Endometrium (tissue), 2 donors: Measurements from ENCODE around the gene TXNDC17.
"Not testable (repeated sequence)": the region's sequence is repeated elsewhere in the genome, so short reads cannot be mapped to it uniquely, and the experiment has no call there.

ENCODE experiments used
- FAIRE-seq: peaks from 2 replicates; lab custom pipeline; 2012; peaks lifted over from hg19 to GRCh38; lab: Jason Lieb, UNC
- donor health status: control.
- donor health status: control.

Gene TXNDC17

DNA sequence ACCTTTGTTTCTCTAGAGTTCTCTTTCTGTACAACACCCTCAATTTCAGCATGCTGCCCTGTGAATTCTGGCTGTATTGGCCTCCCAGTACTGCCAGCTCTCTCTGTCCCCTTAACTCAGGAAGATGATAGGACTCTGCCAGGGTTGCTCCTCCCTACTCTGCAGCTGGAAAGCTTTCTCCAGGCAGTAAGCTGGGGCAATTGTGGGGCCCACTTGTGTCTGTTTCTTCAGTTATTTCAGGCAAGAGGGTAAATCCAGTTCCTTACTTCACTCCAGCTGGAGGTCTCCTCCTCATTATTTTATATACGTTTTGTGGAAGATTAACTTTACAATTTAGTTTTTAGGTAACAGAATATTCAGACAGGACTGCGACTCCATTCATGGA, 20.6 kb downstream of the TXNDC17 start:
- FAIRE-seq: no peak

DNA sequence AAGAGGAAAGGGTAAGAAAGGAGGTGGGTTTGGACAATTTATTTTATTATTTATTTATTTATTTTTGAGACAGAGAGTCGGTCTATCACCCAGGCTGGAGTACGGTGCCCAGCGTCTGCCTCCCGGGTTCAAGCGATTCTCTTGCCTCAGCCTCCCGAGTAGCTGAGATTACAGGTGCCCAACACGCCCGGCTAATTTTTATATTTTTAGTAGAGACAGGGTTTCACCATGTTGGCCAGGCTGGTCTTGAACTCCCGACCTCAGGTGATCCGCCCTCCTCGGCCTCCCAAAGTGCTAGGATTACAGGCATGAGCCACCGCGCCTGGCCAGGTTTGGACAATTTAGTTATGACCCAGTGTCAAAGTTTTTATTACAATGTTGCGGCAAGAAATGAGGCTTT, 22.3 kb downstream of the TXNDC17 start:
- not testable (repeated sequence) for FAIRE-seq

- peak; percentile 57 for FAIRE-seq
Observed at GRCh38 chr17:6666077-6666521, 25.2 kb downstream of the TXNDC17 start.

GRCh38 chr17:6666557-6666956, 25.7 kb downstream of the TXNDC17 start:
- no peak for FAIRE-seq

GRCh38 chr17:6667516-6667915, 26.7 kb downstream of the TXNDC17 start:
- no peak for FAIRE-seq

DNA sequence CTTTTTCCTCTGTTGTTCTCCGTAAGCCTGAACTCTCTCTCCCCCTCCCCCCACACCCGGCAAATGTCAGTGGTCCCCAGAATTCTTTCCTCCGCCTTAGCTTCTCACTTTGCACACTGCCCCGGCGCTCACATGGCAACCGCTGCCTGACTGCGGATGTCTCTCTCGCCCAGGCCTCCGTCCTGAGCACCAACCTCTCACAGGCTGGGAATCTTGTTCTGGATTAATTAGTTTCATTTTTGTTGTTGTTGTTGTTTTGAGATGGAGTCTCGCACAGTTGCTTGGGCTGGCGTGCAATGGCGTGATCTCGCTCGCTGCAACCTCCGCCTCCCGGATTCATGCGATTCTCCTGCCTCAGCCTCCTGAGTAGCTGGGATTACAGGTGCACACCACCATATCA, 27.4 kb downstream of the TXNDC17 start:
- no peak for FAIRE-seq

DNA sequence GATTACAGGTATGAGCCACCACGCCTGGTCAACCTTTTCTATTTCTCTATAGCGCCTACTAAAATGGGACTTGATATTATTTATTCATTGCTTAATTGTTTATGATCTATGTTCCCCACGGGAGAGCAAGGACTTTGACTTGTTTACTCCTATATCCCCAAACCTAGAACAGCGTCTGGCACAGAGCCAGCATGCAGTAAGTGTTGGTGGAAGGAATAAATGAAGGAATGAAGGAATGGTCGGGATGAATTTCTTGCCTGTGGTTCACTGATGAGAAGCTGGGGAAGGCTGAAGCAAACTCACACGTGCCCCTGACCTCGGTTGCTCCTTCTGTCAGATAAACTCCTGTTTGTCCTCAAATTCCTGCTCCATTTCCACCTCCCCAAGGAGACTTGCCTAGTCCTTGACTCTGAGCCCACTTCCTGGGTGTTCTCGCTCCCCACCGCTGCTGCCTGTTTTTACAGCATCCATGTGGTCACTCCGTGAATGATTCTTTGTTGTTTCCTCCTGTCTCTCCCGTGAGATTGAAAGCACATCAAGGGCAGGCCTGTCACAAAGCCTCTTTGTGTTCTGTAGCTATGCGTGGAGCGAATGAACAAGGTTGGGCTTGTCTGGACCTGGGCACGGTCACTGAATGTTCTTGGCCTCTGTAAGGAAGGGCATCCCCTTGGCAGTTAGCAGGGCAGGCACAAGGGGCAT, 28.0 kb downstream of the TXNDC17 start:
- FAIRE-seq: no peak

GRCh38 chr17:6669479-6670212, 28.8 kb downstream of the TXNDC17 start:
- FAIRE-seq: no peak

DNA sequence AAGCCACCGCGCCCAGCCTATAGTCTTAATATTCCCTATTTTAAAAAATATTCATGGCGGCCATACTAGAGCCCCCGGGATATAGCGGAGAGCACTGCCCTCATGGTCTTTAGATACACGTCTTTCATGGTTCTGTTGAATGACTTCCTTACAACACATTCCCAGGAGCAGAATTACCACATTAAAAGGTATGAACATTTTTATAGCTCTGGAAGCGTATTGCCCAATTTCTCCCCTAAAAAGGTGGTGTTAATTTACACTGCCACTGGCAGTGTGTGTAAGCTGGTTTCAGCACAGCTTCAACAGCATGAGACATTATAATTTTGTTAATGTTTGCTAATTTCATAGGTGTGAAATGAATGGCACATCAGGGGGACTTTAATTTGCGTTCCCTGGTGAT, 29.7 kb downstream of the TXNDC17 start:
- FAIRE-seq: no peak

GRCh38 chr17:6670999-6671398, 30.1 kb downstream of the TXNDC17 start:
- no peak for FAIRE-seq

DNA sequence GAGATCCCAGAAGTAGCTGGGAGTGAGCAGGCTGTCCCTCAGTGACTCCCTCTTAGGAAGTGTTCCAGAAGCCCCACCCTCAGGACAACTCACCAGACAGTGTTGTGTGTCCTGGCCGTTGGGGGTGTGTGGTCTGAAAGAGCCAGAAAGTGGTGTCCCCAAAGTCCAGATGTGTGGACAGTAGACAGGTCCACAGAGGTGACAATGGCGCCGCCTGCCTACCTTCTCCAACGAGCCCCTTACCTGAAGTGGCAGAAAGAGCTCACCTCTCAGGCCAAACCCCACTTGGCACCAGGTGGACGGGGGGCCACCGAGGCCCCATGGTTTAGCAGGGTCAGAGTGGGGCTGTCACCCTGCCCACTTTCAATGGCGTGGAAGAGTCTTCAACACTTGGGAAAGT, 30.6 kb downstream of the TXNDC17 start:
- no peak for FAIRE-seq

DNA sequence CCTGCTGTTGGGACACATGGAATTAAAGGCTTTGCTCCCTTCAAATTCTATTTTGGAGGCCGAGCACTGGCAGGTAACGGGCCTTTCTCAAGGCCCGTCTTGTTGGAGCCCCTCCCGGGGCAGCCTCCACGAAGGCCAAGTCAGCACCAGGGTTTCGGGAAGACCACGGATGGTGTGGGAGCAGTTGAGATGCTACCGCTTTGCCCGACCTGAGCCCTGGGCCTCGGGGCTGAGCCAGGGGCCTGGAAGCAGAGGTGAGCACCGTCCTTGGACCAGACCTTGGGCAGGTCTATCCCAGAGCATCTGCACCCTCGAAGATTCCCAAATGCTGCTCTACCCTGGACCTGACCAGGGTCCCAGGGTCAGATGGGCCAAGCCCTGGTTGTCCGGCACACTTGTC, 33.7 kb downstream of the TXNDC17 start:
- no peak for FAIRE-seq

DNA sequence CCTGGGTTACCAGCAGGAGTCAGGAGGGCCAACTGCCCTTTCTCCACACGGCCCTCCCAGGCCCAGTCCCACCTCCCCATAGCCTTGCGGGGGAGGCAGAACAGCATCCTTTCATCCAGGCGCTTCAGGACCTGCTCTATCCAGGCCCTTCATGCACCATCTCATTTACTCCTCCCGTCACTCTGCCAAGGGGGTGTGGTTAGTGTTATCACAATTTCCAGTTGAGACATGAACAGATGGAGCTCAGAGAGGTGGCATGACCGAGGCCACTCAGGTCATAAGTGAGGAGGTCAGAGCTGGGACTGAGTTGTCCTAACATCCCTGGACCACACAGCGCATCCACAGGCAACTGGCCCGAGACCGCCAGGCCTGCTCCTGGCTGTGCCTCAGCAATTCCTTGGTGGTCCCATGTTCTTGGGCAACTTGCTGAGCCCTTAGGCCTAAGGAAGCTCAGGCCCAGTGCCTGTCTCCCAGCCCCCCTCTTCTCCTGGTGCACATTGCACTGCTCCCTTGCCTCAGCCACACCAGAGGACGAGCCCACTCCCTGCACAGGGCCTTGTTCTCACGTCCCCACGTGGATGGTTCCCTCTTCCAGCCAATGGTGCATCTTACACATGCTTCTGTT, 34.5 kb downstream of the TXNDC17 start:
- no peak for FAIRE-seq

DNA sequence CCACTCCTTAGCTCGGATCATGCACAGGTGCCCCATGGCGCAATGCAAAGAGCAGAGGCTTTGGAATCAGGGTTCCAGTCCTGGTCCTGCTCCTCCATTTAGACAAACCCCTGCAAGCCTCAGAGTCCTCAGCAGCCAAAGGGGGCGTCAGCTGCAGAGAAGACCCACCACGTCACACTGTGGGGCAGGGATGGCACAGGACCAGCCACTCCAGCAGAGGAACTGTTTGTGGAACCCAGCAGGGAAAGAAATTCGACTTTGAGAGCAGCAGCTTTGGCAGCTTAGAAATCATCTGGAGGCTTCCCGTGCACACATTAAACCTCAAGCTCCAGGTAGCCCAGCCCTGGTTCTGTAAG, 35.9 kb downstream of the TXNDC17 start:
- FAIRE-seq: no peak

DNA sequence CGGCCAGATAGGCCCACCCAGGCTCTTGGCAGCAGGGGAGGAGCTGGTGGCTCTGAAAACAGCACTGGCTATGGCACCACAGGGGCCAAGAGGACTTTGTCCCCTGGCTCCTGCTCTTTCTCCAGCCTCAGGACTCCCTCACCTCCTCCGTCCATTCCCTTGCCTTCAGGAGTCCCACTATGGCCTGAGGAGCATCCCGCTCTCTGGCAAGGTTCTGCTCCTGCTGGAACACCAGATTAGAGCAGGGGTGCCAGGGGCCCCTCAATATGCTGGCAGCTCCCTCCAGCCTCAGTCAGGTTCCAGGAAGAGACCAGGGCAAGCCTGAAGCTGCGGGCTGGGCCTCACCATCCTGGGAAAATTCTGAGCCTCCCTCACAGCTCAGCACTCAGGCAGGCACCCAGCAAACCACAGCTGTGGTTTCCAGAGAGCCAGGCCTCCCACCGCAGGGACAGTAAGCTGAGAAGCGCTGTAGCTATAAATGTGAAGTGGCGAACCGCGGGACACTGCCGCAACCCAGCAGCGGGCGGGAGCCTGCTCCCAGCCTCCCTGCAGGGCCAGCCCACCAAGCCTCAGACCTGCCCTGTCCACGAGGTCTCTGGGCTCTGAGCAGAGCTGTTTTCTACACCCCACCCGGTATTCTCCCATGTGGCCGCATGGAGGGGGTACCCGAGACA, 36.4 kb downstream of the TXNDC17 start:
- FAIRE-seq: no peak

DNA sequence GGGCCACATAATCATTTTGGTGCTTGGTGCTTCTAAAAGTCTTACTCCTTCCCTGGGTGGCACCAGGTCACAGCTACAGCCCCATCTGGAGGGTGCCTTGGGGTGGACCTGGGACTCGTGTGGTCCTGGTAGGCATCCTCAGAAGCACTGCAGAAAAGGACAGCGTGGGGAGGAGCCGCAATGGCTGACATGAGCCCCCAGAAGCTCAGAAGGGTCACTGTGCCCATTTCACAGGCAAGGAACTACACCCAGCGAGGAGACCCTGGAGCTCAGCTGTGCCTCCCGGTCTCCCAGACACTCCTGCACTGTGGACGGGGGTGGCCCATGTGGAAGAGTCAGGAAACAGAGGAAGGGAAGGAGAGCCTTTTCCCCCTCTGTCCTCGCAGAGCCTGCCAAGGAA, 37.1 kb downstream of the TXNDC17 start:
- no peak for FAIRE-seq

DNA sequence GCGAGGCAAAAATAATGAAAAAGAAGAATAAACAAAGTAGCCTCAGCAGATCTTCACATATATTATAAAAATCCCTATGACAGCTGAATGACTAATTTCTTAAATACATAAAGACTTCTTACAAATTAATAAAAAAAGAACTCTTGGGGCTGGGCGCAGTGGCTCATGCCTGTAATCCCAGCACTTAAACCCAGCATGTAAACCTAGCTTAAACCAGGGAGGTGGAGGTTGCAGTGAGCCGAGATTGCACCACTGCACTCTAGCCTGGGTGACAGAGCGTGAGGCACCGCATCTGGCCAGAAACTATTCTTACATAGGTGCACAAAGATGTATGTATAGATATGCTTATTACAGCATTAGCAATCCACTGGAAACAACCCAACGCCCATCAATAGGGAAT, 38.4 kb downstream of the TXNDC17 start:
- no peak for FAIRE-seq

- FAIRE-seq: no peak
Observed at GRCh38 chr17:6681176-6681575, 40.3 kb downstream of the TXNDC17 start.

GRCh38 chr17:6681671-6682070, 40.8 kb downstream of the TXNDC17 start:
- no peak for FAIRE-seq

DNA sequence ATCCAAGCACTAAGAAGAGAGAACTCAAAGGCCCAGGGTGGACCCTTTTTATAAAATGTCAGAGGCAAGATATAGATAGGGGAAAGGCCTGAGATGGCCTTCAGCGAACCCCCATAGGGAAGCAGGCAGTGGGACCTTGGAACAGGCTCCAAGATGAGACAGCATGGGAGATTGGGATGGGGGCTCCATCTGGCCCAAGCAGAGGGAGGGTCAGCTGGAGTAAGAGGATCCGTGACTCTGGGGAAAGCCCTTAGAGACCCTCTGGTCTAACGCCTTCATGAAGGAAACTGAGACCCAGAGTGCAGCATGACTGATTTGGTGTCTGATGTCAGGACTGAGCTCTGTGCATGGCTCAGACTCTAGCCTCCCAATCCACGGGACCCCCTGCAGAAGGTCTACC, 41.5 kb downstream of the TXNDC17 start:
- FAIRE-seq: no peak

GRCh38 chr17:6683081-6683684, 42.3 kb downstream of the TXNDC17 start:
- FAIRE-seq: no peak

DNA sequence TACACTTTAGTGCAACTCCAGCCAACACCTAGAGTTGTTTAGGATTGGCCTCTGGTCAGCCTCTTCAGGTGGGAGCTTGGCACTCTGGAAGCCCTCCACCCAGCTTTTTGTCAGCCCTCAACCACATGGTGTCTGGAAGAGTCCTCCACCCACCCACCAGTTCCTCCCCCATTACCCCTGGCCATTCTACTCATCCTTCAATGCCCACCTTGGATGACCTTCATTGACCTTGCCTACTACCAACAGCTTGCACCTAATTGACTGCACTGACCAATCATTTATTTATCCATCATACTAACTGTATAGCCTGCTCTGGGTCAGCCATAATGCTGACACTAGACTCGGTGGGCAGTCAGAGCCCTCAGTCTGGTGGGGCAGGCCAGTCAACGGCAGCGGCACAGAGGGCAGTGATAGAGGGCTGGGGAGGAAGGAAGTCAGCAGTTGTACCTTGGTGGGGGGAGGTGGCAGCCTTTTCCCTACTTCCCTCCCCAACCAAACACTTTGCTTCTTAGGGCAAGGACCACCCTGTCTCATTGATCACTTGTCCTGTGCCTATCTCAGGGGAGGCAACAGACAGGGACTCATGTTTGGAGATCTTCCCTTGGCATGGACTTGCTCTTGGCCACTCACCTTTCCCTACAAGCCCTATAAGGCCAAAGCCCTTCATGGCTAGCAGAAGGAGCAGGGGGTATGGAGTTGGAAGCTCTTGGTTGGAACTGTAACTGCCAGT, 43.0 kb downstream of the TXNDC17 start:
- no peak for FAIRE-seq
